Measurements from ENCODE around the gene PSME2.

The PSME2 gene

GRCh38 chr14:24141097-24141880 lies 5.1 kb downstream of the PSME2 start, which contains the start of gene EMC9 (continued):
- TF ChIP-seq ZNF48 (tag by site-specific recombination; IDR thresholded peaks at IDR 0.05) (no peak), KLF10 (tag by site-specific recombination; IDR thresholded peaks at IDR 0.05) (peak; percentile 32), ZNF121 (tag by site-specific recombination; IDR thresholded peaks at IDR 0.05) (peak; percentile 54; the same call in 1 of the 2 replicates), PRDM4 (tag by site-specific recombination; IDR thresholded peaks at IDR 0.05) (no peak), ZIC2 (tag by site-specific recombination; IDR thresholded peaks at IDR 0.05) (peak; percentile 54; the same call in 1 of the 2 replicates), ZNF660 (tag by site-specific recombination; IDR thresholded peaks at IDR 0.05) (0 out of 2 replicates have a peak, but pooled peaks have one; percentile 28), GLIS2 (tag by site-specific recombination; IDR thresholded peaks at IDR 0.05) (peak; percentile 91), ZNF362 (tag by site-specific recombination; IDR thresholded peaks at IDR 0.05) (no peak), ZBTB6 (tag by site-specific recombination; IDR thresholded peaks at IDR 0.05) (0 out of 2 replicates have a peak, but pooled peaks have one; percentile 47), SP7 (tag by site-specific recombination; IDR thresholded peaks at IDR 0.05) (peak; percentile 81), ZBTB48 (tag by site-specific recombination; IDR thresholded peaks at IDR 0.05) (peak; percentile 99; the same call in 1 of the 2 replicates), ZNF239 (tag by site-specific recombination; IDR thresholded peaks at IDR 0.05) (peak; percentile 71), ZNF785 (tag by site-specific recombination; IDR thresholded peaks at IDR 0.05) (peak; percentile 73; the same call in 1 of the 2 replicates), ZNF148 (tag by site-specific recombination; IDR thresholded peaks at IDR 0.05; ENCODE audit: borderline replicate concordance) (no peak), ZBTB49 (tag by site-specific recombination; IDR thresholded peaks at IDR 0.05; ENCODE audit: low read depth) (no peak), ZNF560 (tag by site-specific recombination; IDR thresholded peaks at IDR 0.05; ENCODE audit: borderline replicate concordance) (no peak), ZNF837 (tag by site-specific recombination; IDR thresholded peaks at IDR 0.05) (no peak), EGR2 (tag by site-specific recombination; IDR thresholded peaks at IDR 0.05; ENCODE audit: low read depth) (peak; percentile 41; the same call in 1 of the 2 replicates), ZNF132 (tag by site-specific recombination; IDR thresholded peaks at IDR 0.05; ENCODE audit: borderline replicate concordance) (no peak), CTCF (tag by site-specific recombination; IDR thresholded peaks at IDR 0.05) (peak; percentile 78), ZNF211 (tag by site-specific recombination; IDR thresholded peaks at IDR 0.05; ENCODE audit: low read depth) (no peak), ZNF366 (tag by site-specific recombination; conservative IDR thresholded peaks at IDR 0.05) (no peak), ZNF175 (tag by site-specific recombination; IDR thresholded peaks at IDR 0.05) (no peak), REPIN1 (tag by site-specific recombination; IDR thresholded peaks at IDR 0.05; ENCODE audit: low read depth) (peak; percentile 77; the same call in 1 of the 2 replicates), MEIS1 (CRISPR knock-in tag; IDR thresholded peaks at IDR 0.05; ENCODE audit: borderline replicate concordance) (no peak), ZFP3 (tag by site-specific recombination; IDR thresholded peaks at IDR 0.05; ENCODE audit: low read depth) (no peak), ZNF561 (tag by site-specific recombination; IDR thresholded peaks at IDR 0.05; ENCODE audit: borderline replicate concordance) (peak; percentile 77; the same call in 1 of the 2 replicates), ZNF777 (tag by site-specific recombination; IDR thresholded peaks at IDR 0.05; ENCODE audit: borderline replicate concordance) (no peak)
